ENCODE measurements around the gene KLHL29. TPM values are rescaled to one million over a fixed set of nuclear protein-coding genes. Genes with fewer than 3 reads are reported as not detected.

The KLHL29 gene
- total and polyA plus RNA-seq, 10 of the 15 experiments (the other 5 are each of a cell fraction or from before 2014, with no cell fraction given), result 1.4 to 19.5 (median 6.1) TPM

- no peaks in the 10 kb centered on the region for H3K9me3 ChIP-seq (replicated peaks; ENCODE audit: control insufficient read depth, insufficient read depth, low read length)
- 29% methylated on average over 3 of the region's 3 CpGs for WGBS (ENCODE audit: insufficient coverage, insufficient replicate concordance, low lambda C conversion rate, missing lambda C conversion rate)
- FAIRE-seq (no peak), DNase-seq (ENCODE audit: low read depth, low spot score) (no peak), ATAC-seq (no peak)
- peaks cover 35% of the 10 kb centered on the region for H3K4me1 ChIP-seq (ENCODE audit: control insufficient read depth, insufficient read depth, low read length)
- BruUV-seq (replicated peaks), result no TSS peak
- H3K79me2 ChIP-seq (ENCODE audit: control insufficient read depth, insufficient read depth, low read length), result peaks cover 11% of the 10 kb centered on the region
- RAD21 ChIA-PET (ENCODE audit: unreplicated experiment), result no interaction called here
- SMC1A ChIA-PET (ENCODE audit: uncharacterized antibody, unreplicated experiment), result no interaction called here
- in situ Hi-C loops (cut with MboI), result loop anchor here (25.0 kb wide), 1 partner anchor 981 kb away; the partner anchor contains the start of gene ITSN2
- no peaks in the 10 kb centered on the region for H4K20me1 ChIP-seq (ENCODE audit: control insufficient read depth, insufficient read depth)
- H3K4me3 ChIP-seq, result no peak overlapping the region
- POLR2A ChIA-PET, result interaction anchor here (0.6 kb wide), 1 partner anchor 81 kb away, joined by 3 read pairs; no protein-coding TSS in a partner anchor
- CTCF ChIA-PET, result no interaction called here
- peak overlapping the region; percentile 84; the same call in 1 of the 2 replicates for H3K4me2 ChIP-seq (ENCODE audit: control insufficient read depth, insufficient read depth)
- H3K27ac ChIP-seq (ENCODE audit: control insufficient read depth, insufficient read depth), result peak overlapping the region; percentile 81
- H3K9ac ChIP-seq (ENCODE audit: control insufficient read depth, insufficient read depth, low read length), result no peak overlapping the region
- H2AFZ ChIP-seq (ENCODE audit: control insufficient read depth, low read depth, low read length), result no peak overlapping the region
- intact Hi-C loops (cut with micrococcal nuclease; ENCODE audit: unreplicated experiment), result no loop called here
- TF ChIP-seq ZNF687 (IDR thresholded peaks at IDR 0.05) (no peak), PBX3 (IDR thresholded peaks at IDR 0.05; ENCODE audit: insufficient replicate concordance, low read depth, low read length) (no peak), IKZF2 (IDR thresholded peaks at IDR 0.05) (no peak), MEF2A (IDR thresholded peaks at IDR 0.05; ENCODE audit: insufficient read depth, low read depth, low read length) (0 out of 2 replicates have a peak, but pooled peaks have one; percentile 3), POU2F2 (IDR thresholded peaks at IDR 0.05; ENCODE audit: borderline replicate concordance, low read depth, low read length) (no peak), PML (IDR thresholded peaks at IDR 0.05; ENCODE audit: low read length) (no peak; the same call in 1 of the 2 replicates)
- H3K27me3 ChIP-seq (replicated peaks in 1 of 2; ENCODE audit: control insufficient read depth in 2 of 2, insufficient read depth in 2 of 2, low read length in 1 of 2), result no peaks in the 10 kb centered on the region
- H3K36me3 ChIP-seq (ENCODE audit: control insufficient read depth in 2 of 2, insufficient read depth in 2 of 2, low read length in 1 of 2), result no peaks in the 10 kb centered on the region
Measured at GRCh38 chr2:23381485-23381884, 3.5 kb upstream of the KLHL29 start.
